Measurements from ENCODE around the gene TRDMT1. TPM values are rescaled to one million over a fixed set of nuclear protein-coding genes. Genes with fewer than 3 reads are reported as not detected.

Gene TRDMT1
- total RNA-seq, 4 donors from 2014 or later, result 4.0 to 24.8 (median 6.4) TPM

DNA sequence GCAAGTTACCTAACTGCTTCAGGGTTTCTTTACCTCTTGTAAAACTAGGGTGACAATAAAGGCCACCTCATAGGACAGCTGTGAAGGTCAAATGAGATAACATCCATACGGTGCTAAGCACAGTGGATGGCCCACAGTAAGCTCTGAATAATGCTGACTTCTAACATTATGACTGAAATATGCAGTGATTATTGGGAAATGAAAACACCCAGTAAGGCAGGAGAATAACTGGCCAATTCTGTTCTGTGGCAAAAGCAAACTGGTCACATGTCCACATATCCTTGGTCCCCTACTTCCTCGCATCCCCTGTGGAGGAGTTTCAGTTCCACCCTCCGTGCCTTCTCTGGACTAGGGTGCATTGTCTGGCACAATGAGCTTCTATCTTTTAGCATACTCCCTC is 73.2 kb downstream of the TRDMT1 start:
- no peak for DNase-seq
- no peaks in the 10 kb centered on the region for H3K27me3 ChIP-seq
- no peak for TF ChIP-seq POLR2A (IDR thresholded peaks at IDR 0.05)
- TF ChIP-seq, protein P1, sequence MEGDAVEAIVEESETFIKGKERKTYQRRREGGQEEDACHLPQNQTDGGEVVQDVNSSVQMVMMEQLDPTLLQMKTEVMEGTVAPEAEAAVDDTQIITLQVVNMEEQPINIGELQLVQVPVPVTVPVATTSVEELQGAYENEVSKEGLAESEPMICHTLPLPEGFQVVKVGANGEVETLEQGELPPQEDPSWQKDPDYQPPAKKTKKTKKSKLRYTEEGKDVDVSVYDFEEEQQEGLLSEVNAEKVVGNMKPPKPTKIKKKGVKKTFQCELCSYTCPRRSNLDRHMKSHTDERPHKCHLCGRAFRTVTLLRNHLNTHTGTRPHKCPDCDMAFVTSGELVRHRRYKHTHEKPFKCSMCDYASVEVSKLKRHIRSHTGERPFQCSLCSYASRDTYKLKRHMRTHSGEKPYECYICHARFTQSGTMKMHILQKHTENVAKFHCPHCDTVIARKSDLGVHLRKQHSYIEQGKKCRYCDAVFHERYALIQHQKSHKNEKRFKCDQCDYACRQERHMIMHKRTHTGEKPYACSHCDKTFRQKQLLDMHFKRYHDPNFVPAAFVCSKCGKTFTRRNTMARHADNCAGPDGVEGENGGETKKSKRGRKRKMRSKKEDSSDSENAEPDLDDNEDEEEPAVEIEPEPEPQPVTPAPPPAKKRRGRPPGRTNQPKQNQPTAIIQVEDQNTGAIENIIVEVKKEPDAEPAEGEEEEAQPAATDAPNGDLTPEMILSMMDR (IDR thresholded peaks at IDR 0.05), result no peak
- no peaks in the 10 kb centered on the region for H3K9me3 ChIP-seq
- H3K4me1 ChIP-seq, result no peaks in the 10 kb centered on the region
- H3K4me3 ChIP-seq, result peak overlapping the region in 1 of 4 donors; percentile 28
- H3K27ac ChIP-seq, result peak overlapping the region in 1 of 4 donors; percentile 28
- H3K36me3 ChIP-seq, result peaks cover 0 to 6% (median 0%) of the 10 kb centered on the region in 3 donors

GRCh38 chr10:17126327-17126726 is 75.1 kb downstream of the TRDMT1 start:
- H3K27me3 ChIP-seq, result no peaks in the 10 kb centered on the region
- TF ChIP-seq, protein P1 (IDR thresholded peaks at IDR 0.05), result no peak
- no peak for TF ChIP-seq POLR2A (IDR thresholded peaks at IDR 0.05)
- H3K36me3 ChIP-seq, result peaks cover 0 to 6% (median 0%) of the 10 kb centered on the region in 3 donors
- no peaks in the 10 kb centered on the region for H3K9me3 ChIP-seq
- no peak for DNase-seq
- peak overlapping the region in 1 of 4 donors; percentile 28 for H3K4me3 ChIP-seq
- no peak overlapping the region for H3K27ac ChIP-seq
- no peaks in the 10 kb centered on the region for H3K4me1 ChIP-seq

GRCh38 chr10:17125206-17125893 is 76.1 kb downstream of the TRDMT1 start:
- Histone ChIP-seq H3K27ac (no peak overlapping the region), H3K4me3 (no peak overlapping the region), H3K9me3 (no peaks in the 10 kb centered on the region), H3K27me3 (no peaks in the 10 kb centered on the region), H3K36me3 (peaks cover 0 to 6% (median 0%) of the 10 kb centered on the region in 3 donors), H3K4me1 (no peaks in the 10 kb centered on the region)
- DNase-seq, result no peak
- TF ChIP-seq POLR2A (IDR thresholded peaks at IDR 0.05), result no peak
- TF ChIP-seq, protein P1 (IDR thresholded peaks at IDR 0.05), result no peak

DNA sequence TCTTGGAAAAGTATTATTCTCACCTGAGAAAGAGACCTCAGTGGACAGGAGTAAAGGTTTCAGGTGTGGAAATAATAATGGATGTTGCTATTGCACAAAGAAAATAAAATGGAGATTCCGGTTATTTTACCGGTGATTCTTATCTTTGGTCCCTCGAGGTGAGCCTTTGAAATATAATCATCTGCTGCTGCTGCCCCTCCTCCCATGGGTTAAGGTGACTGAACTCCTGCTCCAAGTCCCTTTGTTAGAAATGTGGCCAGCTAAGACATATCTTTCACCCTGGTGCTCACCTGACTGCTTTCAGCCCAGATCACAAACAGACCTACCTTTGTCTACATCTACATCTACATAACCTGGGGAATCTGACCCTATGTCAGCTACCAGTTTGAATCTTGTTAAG is 77.5 kb downstream of the TRDMT1 start:
- Histone ChIP-seq H3K9me3 (no peaks in the 10 kb centered on the region), H3K27me3 (no peaks in the 10 kb centered on the region), H3K4me1 (peaks cover 0 to 6% (median 0%) of the 10 kb centered on the region in 4 donors), H3K27ac (no peak overlapping the region), H3K4me3 (no peak overlapping the region), H3K36me3 (peaks cover 0 to 6% (median 0%) of the 10 kb centered on the region in 3 donors)
- TF ChIP-seq, protein P1 (IDR thresholded peaks at IDR 0.05), result no peak
- no peak for TF ChIP-seq POLR2A (IDR thresholded peaks at IDR 0.05)
- DNase-seq, result no peak

GRCh38 chr10:17122726-17123661 is 78.5 kb downstream of the TRDMT1 start:
- no peak for DNase-seq
- no peaks in the 10 kb centered on the region for H3K27me3 ChIP-seq
- no peak overlapping the region for H3K27ac ChIP-seq
- H3K36me3 ChIP-seq, result peaks cover 0 to 6% (median 0%) of the 10 kb centered on the region in 3 donors
- no peak overlapping the region for H3K4me3 ChIP-seq
- no peak for TF ChIP-seq POLR2A (IDR thresholded peaks at IDR 0.05)
- TF ChIP-seq, protein P1 (IDR thresholded peaks at IDR 0.05), result no peak
- no peaks in the 10 kb centered on the region for H3K9me3 ChIP-seq
- H3K4me1 ChIP-seq, result peaks cover 0 to 6% (median 0%) of the 10 kb centered on the region in 4 donors
